ENCODE results near the gene PPP6R2. TPM values are rescaled to one million over a fixed set of nuclear protein-coding genes. Genes with fewer than 3 reads are reported as not detected.

Gene PPP6R2
- total RNA-seq, 1 experiment from 2014 or later, result 47.8 TPM

DNA sequence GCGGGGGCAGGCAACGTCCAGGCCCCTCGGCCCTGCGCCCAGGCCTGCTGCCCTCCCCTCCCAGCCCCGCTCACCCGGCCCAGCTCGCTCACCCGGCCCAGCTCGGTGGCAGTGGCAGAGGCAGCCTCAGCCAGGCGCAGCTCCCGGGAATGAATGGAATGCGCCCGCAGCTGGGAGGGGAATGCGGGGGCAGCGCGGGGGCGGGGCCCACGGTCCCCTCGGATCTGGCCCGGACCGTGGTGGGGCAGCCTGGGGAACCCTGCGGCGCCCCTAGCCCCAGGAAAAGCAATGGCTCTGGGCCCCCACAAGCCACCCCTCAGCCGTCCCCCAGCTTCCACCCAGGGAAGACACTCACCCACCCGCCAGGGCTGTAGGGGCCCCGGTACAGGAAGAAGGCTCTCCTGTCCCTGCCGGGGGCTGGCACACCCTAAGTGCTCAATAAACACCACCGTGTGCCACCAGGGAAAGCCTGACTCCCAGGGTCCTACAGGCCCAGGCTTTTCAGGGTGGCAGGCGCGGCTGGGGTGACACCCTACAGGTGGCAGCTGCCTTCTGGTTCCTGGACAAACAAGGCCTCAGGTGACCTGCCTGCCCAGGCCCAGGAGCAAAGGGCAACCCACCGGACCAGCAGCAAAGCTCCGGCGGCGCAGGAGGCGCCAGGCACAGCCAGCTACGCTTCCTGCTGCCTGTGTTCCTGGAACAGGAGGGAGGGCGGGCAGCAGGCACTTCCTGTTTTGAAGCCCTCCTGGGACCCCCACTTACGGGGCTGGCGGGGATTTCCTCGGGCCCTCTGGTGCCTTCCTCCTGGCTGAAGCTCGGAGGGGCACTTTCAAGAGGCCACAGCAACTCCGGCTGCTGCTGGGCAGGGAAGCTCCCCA, 49.4 kb upstream of the PPP6R2 start:
- peak; percentile 85 for DNase-seq (ENCODE audit: low spot score)
- Mint-ChIP-seq H3K9me3 (no peaks in the 10 kb centered on the region), H3K36me3 (no peaks in the 10 kb centered on the region; the same call in 1 of the 2 replicates), H3K4me1 (peaks cover 27% of the 10 kb centered on the region), H3K27me3 (ENCODE audit: low read depth) (no peaks in the 10 kb centered on the region), H3K4me3 (no peak overlapping the region), H3K27ac (peak overlapping the region; percentile 72; the same call in 1 of the 2 replicates)
- ChIA-PET CTCF (interaction anchor here (0.6 to 3.3 kb wide), 15 partner anchors 9 to 264 kb away, joined by 3 to 41 read pairs (median 5); partner anchors contain the start of genes DENND6B, HDAC10, LMF2 and MAPK12), POLR2A (interaction anchor here (0.6 to 2.0 kb wide), 9 partner anchors 9 to 51 kb away, joined by 3 to 10 read pairs (median 3); partner anchors contain the start of genes MAPK11 and PLXNB2)
- 0 out of 2 replicates have a peak, but pooled peaks have one; percentile 37 for TF ChIP-seq CREB1 (CRISPR knock-in tag; IDR thresholded peaks at IDR 0.05)
- peak; percentile 35; the same call in 1 of the 2 replicates for TF ChIP-seq SP1 (CRISPR knock-in tag; conservative IDR thresholded peaks at IDR 0.05)
- TF ChIP-seq, protein P1, sequence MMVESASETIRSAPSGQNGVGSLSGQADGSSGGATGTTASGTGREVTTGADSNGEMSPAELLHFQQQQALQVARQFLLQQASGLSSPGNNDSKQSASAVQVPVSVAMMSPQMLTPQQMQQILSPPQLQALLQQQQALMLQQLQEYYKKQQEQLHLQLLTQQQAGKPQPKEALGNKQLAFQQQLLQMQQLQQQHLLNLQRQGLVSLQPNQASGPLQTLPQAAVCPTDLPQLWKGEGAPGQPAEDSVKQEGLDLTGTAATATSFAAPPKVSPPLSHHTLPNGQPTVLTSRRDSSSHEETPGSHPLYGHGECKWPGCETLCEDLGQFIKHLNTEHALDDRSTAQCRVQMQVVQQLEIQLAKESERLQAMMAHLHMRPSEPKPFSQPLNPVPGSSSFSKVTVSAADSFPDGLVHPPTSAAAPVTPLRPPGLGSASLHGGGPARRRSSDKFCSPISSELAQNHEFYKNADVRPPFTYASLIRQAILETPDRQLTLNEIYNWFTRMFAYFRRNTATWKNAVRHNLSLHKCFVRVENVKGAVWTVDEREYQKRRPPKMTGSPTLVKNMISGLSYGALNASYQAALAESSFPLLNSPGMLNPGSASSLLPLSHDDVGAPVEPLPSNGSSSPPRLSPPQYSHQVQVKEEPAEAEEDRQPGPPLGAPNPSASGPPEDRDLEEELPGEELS (CRISPR knock-in tag; IDR thresholded peaks at IDR 0.05), result no peak
- peak; percentile 99 for TF ChIP-seq TEAD1 (CRISPR knock-in tag; IDR thresholded peaks at IDR 0.05)
- TF ChIP-seq, protein P2, sequence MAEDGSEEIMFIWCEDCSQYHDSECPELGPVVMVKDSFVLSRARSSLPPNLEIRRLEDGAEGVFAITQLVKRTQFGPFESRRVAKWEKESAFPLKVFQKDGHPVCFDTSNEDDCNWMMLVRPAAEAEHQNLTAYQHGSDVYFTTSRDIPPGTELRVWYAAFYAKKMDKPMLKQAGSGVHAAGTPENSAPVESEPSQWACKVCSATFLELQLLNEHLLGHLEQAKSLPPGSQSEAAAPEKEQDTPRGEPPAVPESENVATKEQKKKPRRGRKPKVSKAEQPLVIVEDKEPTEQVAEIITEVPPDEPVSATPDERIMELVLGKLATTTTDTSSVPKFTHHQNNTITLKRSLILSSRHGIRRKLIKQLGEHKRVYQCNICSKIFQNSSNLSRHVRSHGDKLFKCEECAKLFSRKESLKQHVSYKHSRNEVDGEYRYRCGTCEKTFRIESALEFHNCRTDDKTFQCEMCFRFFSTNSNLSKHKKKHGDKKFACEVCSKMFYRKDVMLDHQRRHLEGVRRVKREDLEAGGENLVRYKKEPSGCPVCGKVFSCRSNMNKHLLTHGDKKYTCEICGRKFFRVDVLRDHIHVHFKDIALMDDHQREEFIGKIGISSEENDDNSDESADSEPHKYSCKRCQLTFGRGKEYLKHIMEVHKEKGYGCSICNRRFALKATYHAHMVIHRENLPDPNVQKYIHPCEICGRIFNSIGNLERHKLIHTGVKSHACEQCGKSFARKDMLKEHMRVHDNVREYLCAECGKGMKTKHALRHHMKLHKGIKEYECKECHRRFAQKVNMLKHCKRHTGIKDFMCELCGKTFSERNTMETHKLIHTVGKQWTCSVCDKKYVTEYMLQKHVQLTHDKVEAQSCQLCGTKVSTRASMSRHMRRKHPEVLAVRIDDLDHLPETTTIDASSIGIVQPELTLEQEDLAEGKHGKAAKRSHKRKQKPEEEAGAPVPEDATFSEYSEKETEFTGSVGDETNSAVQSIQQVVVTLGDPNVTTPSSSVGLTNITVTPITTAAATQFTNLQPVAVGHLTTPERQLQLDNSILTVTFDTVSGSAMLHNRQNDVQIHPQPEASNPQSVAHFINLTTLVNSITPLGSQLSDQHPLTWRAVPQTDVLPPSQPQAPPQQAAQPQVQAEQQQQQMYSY (CRISPR knock-in tag; IDR thresholded peaks at IDR 0.05), result no peak
- TF ChIP-seq, protein P3, sequence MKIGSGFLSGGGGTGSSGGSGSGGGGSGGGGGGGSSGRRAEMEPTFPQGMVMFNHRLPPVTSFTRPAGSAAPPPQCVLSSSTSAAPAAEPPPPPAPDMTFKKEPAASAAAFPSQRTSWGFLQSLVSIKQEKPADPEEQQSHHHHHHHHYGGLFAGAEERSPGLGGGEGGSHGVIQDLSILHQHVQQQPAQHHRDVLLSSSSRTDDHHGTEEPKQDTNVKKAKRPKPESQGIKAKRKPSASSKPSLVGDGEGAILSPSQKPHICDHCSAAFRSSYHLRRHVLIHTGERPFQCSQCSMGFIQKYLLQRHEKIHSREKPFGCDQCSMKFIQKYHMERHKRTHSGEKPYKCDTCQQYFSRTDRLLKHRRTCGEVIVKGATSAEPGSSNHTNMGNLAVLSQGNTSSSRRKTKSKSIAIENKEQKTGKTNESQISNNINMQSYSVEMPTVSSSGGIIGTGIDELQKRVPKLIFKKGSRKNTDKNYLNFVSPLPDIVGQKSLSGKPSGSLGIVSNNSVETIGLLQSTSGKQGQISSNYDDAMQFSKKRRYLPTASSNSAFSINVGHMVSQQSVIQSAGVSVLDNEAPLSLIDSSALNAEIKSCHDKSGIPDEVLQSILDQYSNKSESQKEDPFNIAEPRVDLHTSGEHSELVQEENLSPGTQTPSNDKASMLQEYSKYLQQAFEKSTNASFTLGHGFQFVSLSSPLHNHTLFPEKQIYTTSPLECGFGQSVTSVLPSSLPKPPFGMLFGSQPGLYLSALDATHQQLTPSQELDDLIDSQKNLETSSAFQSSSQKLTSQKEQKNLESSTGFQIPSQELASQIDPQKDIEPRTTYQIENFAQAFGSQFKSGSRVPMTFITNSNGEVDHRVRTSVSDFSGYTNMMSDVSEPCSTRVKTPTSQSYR (CRISPR knock-in tag; IDR thresholded peaks at IDR 0.05), result peak; percentile 40; the same call in 1 of the 2 replicates
- TF ChIP-seq TEAD4 (CRISPR knock-in tag; IDR thresholded peaks at IDR 0.05), result peak; percentile 93
- TF ChIP-seq, protein P4, sequence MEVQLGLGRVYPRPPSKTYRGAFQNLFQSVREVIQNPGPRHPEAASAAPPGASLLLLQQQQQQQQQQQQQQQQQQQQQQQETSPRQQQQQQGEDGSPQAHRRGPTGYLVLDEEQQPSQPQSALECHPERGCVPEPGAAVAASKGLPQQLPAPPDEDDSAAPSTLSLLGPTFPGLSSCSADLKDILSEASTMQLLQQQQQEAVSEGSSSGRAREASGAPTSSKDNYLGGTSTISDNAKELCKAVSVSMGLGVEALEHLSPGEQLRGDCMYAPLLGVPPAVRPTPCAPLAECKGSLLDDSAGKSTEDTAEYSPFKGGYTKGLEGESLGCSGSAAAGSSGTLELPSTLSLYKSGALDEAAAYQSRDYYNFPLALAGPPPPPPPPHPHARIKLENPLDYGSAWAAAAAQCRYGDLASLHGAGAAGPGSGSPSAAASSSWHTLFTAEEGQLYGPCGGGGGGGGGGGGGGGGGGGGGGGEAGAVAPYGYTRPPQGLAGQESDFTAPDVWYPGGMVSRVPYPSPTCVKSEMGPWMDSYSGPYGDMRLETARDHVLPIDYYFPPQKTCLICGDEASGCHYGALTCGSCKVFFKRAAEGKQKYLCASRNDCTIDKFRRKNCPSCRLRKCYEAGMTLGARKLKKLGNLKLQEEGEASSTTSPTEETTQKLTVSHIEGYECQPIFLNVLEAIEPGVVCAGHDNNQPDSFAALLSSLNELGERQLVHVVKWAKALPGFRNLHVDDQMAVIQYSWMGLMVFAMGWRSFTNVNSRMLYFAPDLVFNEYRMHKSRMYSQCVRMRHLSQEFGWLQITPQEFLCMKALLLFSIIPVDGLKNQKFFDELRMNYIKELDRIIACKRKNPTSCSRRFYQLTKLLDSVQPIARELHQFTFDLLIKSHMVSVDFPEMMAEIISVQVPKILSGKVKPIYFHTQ (CRISPR knock-in tag; IDR thresholded peaks at IDR 0.05), result no peak
- no peak for TF ChIP-seq RELA (CRISPR knock-in tag; IDR thresholded peaks at IDR 0.05; ENCODE audit: borderline replicate concordance)
- no peak for TF ChIP-seq ZNF232 (CRISPR knock-in tag; IDR thresholded peaks at IDR 0.05)
- no peak for TF ChIP-seq JAZF1 (CRISPR knock-in tag; IDR thresholded peaks at IDR 0.05)
- TF ChIP-seq ETV6 (CRISPR knock-in tag; IDR thresholded peaks at IDR 0.05), result 0 out of 2 replicates have a peak, but pooled peaks have one; percentile 45
- no peak for TF ChIP-seq HMGA2 (CRISPR knock-in tag; IDR thresholded peaks at IDR 0.05)
- peak; percentile 89 for ATAC-seq
